Islet precursor cell (in vitro differentiated cells): ENCODE data around the gene RBM10.

Experiments
- DNase-seq: peaks from one replicate; pipeline ENCODE4 v3.0.0-alpha.2; 2018

The RBM10 gene

GRCh38 chrX:47200385-47201150 lies 55.5 kb downstream of the RBM10 start:
- DNase-seq, result no peak

DNA sequence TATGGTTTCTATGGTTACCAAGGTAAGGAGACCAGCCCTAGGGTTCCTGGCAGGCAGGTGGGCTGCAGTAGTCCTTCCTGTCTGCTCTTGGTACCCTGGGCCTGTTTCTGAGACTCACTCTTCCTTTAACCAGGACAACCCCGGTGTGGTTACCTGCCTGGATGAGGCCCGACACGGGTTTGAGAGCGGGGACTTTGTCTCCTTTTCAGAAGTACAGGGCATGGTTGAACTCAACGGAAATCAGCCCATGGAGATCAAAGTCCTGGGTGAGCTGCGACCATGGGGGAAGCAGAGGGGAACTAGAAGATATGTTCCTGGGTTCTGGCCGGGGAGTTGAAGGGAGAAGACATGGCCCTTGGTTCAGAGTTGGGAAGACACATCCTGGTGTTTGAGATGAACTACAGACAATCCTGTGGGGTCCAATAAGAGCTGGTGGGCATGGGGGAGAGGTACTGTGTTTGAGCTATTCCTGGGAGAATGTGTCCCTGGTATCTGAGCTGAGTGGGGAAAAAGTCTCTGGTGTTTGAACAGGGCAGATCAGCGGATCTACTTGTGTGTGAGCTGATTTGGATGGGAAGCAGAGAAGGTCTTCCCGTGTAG lies 56.4 kb downstream of the RBM10 start:
- DNase-seq, result no peak

DNA sequence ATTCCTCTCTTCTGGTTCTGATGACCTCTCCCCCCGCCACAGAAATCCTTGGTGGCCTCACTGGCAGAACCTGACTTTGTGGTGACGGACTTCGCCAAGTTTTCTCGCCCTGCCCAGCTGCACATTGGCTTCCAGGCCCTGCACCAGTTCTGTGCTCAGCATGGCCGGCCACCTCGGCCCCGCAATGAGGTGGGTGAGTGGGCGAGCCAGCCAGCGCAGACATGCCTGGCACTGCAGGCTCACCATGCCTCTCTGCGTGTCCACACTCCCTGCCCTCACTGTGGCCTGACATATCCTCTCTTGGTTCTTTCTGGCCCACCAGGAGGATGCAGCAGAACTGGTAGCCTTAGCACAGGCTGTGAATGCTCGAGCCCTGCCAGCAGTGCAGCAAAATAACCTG lies 57.3 kb downstream of the RBM10 start:
- no peak for DNase-seq

DNA sequence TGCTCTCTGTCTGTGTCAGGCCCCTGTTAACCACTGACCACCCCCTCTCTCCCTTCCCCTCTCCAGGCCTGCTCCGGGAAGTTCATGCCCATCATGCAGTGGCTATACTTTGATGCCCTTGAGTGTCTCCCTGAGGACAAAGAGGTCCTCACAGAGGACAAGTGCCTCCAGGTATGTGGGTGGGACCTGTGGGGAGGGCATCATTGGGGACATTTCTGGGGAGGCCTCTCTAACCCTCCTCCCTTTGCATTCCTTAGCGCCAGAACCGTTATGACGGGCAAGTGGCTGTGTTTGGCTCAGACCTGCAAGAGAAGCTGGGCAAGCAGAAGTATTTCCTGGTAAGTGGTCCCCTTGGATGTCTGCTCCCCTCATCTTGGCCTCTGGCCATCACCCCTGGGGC lies 57.9 kb downstream of the RBM10 start:
- DNase-seq, result no peak

- no peak for DNase-seq
Observed at GRCh38 chrX:47204970-47205369, 59.9 kb downstream of the RBM10 start.

GRCh38 chrX:47206316-47206715 lies 61.3 kb downstream of the RBM10 start:
- DNase-seq, result peak; percentile 68

DNA sequence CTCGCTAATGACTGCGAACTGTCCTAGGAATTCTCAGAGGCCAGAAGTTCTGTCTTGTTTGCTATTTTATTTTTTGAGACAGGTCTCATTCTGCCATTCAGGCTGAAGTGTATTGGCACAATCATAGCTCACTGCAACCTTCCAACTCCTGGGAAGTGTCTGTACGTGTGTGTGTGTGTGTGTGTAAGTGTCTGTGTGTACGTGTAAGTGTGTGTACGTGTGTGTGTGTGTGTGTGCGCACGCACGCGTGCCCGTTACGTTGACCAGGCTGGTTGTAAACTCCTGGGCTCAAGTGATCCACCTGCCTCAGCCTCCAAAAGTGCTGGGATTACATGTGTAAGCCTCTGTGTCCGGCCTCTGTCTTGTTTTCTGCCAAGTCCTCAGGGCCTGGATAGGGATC lies 63.1 kb downstream of the RBM10 start:
- no peak for DNase-seq

DNA sequence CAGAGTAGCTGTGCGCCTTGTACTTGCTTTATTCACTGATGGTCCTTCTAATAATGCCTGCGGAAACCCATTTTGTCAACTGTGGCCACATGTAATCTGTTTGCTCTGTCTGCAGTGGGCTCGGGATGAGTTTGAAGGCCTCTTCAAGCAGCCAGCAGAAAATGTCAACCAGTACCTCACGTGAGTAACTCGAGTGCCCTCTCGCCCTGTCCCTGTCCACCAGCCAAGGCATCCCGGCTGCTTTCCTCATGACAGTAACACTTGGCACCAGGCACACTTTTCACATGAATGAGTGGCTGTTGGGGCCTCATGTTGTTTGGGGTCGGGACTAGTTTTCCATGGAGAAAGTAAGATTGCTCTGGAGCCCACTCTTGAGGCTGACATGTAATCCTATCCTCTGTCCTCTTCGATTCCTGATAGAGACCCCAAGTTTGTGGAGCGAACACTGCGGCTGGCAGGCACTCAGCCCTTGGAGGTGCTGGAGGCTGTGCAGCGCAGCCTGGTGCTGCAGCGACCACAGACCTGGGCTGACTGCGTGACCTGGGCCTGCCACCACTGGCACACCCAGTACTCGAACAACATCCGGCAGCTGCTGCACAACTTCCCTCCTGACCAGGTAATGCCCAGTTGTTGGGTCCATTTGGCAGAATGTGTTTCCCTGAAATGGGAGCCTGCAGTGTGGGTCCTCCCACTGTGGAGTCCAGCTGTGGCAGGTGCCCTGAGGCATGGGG lies 64.7 kb downstream of the RBM10 start:
- DNase-seq, result no peak

DNA sequence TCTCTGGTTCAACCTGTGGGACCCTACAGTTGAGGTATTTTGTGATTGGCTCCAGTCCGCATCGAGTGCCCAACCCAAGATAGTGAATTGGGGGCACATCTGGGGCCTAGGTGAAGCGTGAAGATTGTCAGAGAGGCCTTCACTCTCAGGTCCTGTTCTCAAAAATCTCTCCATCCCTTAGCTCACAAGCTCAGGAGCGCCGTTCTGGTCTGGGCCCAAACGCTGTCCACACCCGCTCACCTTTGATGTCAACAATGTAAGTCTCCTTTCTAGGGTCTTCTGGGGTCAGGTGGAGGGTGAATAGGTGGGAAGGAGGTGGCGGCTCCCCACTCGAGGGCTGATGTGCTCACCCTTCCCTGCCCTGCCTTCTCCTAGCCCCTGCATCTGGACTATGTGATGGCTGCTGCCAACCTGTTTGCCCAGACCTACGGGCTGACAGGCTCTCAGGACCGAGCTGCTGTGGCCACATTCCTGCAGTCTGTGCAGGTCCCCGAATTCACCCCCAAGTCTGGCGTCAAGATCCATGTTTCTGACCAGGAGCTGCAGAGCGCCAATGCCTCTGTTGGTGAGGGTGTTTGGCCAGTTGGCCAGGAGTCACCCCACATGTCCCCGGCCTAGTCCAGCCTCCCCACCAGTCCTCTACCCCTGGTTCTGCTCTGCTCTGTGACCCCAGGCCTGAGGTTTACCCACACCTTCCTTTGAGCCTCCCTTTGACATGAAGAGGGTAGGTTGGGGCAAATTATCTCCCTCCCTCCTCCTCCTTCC lies 65.8 kb downstream of the RBM10 start:
- DNase-seq, result no peak

- DNase-seq, result peak; percentile 21
Observed at GRCh38 chrX:47212381-47213293, 67.6 kb downstream of the RBM10 start.

GRCh38 chrX:47214435-47215077 lies 69.5 kb downstream of the RBM10 start:
- no peak for DNase-seq

GRCh38 chrX:47215291-47215900 lies 70.4 kb downstream of the RBM10 start:
- peak; percentile 88 for DNase-seq

- no peak for DNase-seq
Observed at GRCh38 chrX:47216393-47216925, 71.4 kb downstream of the RBM10 start.

DNA sequence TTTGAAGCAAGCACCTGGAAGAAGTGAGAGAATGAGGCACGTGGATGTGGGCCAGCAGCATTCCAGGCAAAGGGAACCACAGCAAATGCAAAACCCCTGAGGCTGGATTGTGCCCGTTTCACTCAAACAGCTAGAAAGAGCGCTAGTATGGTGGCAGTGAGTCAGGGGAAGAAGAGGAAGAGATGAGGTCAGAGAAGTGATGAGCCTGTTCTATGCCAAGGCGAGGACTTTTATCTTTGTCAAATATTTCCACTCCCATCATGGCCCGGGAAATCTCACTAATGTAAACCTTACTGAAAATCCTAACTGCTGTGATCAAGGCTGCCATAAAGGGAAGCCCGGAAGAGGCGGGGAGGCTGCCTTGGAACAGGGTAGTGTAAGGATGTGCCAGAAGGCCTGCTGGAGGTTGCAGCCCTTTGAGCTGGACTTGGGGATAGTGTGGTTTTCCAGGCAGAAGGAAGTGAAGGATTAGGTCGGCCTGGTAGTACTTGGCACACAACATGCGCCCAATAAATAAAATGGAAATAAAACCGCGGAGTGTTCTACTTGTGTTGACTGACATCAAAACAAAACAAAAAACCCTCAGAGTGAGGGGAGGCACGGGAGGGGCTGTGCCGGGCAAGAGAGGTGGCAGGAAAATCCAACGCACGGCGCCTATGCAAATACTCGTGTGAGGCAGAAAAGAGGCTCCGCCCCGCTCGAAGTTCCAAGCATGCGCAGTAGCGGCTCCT lies 72.3 kb downstream of the RBM10 start:
- DNase-seq, result peak; percentile 94

- DNase-seq, result peak; percentile 100
Observed at GRCh38 chrX:47217852-47218279, 72.8 kb downstream of the RBM10 start.

DNA sequence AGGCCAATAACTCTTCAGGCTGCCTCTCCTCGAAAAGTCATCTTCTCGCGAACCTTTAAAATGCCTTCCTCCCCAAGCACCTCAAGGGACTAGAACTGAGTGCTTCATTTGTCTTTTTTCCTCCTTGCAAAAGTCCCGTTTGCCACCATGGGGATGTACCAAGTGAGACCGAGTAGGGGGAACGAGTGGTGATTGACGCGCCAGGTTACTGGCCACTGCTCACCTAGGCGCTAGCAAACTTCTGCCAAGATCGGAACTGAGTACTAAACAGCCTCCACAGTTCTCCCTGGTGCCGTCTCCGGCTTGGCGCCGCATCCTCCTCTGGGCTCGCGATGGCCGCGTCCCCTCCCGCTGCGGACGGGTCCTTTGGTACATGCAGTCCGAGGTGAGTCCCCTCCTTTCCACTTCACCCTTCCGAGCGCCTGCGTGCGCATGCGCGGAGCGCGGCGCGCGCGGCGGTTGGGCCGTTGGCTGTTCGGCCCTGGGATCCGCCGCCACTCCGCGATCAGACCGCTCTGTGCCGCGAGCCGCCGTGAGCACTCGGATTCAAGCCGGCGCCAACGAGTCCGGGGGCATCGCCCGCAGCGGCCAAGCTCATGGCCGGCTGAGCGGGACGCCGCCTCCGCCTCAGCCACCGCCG lies 73.4 kb downstream of the RBM10 start, which contains the start of gene CDK16:
Gene CDK16 (plus strand): TSS at position 402 of the 640 bp plus-strand sequence. CDS start 4,877 bp downstream, outside the sequence.
- DNase-seq, result peak; percentile 92

DNA sequence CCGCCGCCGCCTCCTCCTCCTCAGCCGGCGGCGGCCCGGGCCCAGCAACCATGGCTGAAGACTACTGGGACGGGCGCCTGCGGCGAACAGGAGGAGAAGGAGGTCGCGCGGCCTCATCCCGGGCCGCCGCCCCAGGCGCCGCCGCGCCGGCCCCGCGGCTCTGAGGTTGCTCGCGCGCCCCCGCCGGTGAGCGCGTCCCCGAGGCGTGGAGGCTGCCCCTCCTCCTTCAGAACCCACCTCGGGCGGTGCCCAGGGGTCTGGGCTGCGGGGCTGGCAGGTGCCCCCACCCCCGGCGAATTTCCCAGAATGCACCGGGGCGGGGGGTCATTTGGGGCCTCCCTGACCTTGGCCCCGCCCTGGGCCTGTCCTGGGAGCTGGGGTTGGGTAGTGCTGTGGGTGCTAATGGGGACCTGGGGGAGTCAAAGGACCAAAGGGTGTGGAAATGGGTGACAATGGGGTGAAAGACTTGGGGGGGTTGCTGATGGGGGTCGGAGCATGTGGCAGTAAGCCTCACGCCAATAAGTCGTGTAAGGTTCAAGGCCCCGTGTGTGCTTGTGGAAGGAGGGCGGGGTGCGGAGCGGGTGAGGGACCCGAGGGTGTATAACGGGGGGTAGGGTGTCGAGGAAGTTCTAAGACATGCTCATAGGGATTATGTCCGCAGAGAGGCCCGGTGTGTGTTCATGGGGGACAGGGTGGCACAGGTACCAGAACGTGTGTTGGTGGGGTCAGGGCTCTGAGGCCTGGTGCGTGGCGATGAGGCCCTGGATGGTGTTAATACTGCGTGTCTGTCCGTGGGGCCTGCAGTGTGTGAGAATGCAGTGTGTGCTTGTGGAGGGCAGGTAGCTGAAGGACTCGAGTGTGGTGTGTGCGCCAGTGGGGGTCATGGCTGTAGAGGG lies 74.1 kb downstream of the RBM10 start:
- DNase-seq, result no peak

GRCh38 chrX:47221756-47222155 lies 76.7 kb downstream of the RBM10 start:
- no peak for DNase-seq
